GM12873 (cell line): ENCODE data around the gene AGMAT.

Source experiments
- CTCF ChIP-seq: IDR thresholded peaks from 2 replicates; pipeline ENCODE4 v1.5.1; 2012; ENCODE audit warnings: low read depth, mild to moderate bottlenecking, moderate library complexity, low read length, control low read depth; ENCODE audit not compliant: insufficient read depth; ENCODE audit errors: missing control alignments

The AGMAT gene

GRCh38 chr1:15603050-15603965, 18.5 kb upstream of the AGMAT start:
- no peak for TF ChIP-seq CTCF

- TF ChIP-seq CTCF, result no peak
These were observed 13.6 kb upstream of the AGMAT start for GRCh38 chr1:15598436-15598835.

GRCh38 chr1:15595809-15596617, 11.2 kb upstream of the AGMAT start:
- TF ChIP-seq CTCF, result no peak

GRCh38 chr1:15592285-15592684, 7.4 kb upstream of the AGMAT start:
- TF ChIP-seq CTCF, result no peak

GRCh38 chr1:15583016-15583706, 1.7 kb downstream of the AGMAT start:
- no peak for TF ChIP-seq CTCF

- no peak for TF ChIP-seq CTCF
These were observed 5.2 kb downstream of the AGMAT start for GRCh38 chr1:15579683-15580047.
